ENCODE results near the gene STPG4. TPM values are rescaled to one million over a fixed set of nuclear protein-coding genes. Genes with fewer than 3 reads are reported as not detected.

Gene STPG4
- total RNA-seq, 4 donors from 2014 or later = 0.64 to 1.2 (median 0.82) TPM; not detected in 1

DNA sequence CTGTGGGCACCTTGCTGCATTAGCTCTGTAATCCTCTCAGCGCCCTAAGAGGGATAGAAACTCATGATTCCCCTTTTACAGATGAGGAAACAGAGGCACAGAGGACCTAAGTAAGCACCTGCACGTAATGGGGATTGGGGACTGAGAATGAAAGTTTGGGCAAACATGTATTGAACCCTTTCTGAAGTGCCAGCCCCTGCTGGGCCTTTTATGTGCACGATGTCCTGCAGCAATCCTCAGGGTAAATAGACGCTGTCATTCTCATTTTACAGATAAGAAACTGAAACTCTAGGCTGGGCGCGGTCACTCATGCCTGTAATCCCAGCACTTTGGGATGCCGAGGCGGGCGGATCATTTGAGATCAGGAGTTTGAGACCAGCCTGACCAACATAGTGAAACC lies 117.4 kb downstream of the STPG4 start:
- H3K36me3 ChIP-seq = no peaks in the 10 kb centered on the region
- H3K27me3 ChIP-seq = no peaks in the 10 kb centered on the region
- WGBS, 2 donors (ENCODE audit: low coverage in 1 of 2) = 73 to 93% methylated on average over 5 to 9 of the region's 9 CpGs
- H3K4me1 ChIP-seq = peaks cover 31 to 74% (median 52%) of the 10 kb centered on the region in 4 donors
- no peak overlapping the region for H3K4me3 ChIP-seq
- peak overlapping the region in 2 of 4 donors; percentile 74 to 92 for H3K27ac ChIP-seq
- intact Hi-C loops (cut with DNase I; ENCODE audit: low total_unique reads) = no loop called here
- in situ Hi-C loops (cut with MboI; ENCODE audit: low pct_ligation_motif_present in 1 of 4, low pct_unique_long_range_greater_than_20kb in 1 of 4, low sequenced_read_pairs in 3 of 4) = no loop called here
- DNase-seq = no peak
- no peaks in the 10 kb centered on the region for H3K9me3 ChIP-seq
- TF ChIP-seq, protein P1, sequence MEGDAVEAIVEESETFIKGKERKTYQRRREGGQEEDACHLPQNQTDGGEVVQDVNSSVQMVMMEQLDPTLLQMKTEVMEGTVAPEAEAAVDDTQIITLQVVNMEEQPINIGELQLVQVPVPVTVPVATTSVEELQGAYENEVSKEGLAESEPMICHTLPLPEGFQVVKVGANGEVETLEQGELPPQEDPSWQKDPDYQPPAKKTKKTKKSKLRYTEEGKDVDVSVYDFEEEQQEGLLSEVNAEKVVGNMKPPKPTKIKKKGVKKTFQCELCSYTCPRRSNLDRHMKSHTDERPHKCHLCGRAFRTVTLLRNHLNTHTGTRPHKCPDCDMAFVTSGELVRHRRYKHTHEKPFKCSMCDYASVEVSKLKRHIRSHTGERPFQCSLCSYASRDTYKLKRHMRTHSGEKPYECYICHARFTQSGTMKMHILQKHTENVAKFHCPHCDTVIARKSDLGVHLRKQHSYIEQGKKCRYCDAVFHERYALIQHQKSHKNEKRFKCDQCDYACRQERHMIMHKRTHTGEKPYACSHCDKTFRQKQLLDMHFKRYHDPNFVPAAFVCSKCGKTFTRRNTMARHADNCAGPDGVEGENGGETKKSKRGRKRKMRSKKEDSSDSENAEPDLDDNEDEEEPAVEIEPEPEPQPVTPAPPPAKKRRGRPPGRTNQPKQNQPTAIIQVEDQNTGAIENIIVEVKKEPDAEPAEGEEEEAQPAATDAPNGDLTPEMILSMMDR (IDR thresholded peaks at IDR 0.05) = no peak
- TF ChIP-seq POLR2A (IDR thresholded peaks at IDR 0.05) = no peak
- TF ChIP-seq POLR2AphosphoS5 (IDR thresholded peaks at IDR 0.05) = no peak
- no peak for TF ChIP-seq EP300 (IDR thresholded peaks at IDR 0.05; ENCODE audit: low read depth)

Other genes with a start within 250 kb of the STPG4 start
- 10 to 100 TPM; 14.5 to 40.1 (median 26.8) TPM for gene MCFD2, start 239.5 kb downstream of the STPG4 start, total RNA-seq
- 100 to 1,000 TPM in 1 of 4 donors, 10 to 100 TPM in 3; 40.2 to 212 (median 51.2) TPM for gene TTC7A, start 214.1 kb downstream of the STPG4 start, total RNA-seq
- gene CALM2, start 21.2 kb upstream of the STPG4 start, total RNA-seq = 100 to 1,000 TPM; 201 to 712 (median 409) TPM
- 100 to 1,000 TPM; 238 to 988 (median 646) TPM for gene EPCAM, start 214.0 kb upstream of the STPG4 start, total RNA-seq
- 10 to 100 TPM in 1 of 4 donors, 1 to 10 TPM in 3; 3.0 to 10.8 (median 5.0) TPM for gene MSH2, start 247.8 kb upstream of the STPG4 start, total RNA-seq

All from transverse colon (tissue), 4 donors.